Right atrium auricular region (tissue), 2 donors: ENCODE measurements around the gene UBR1. TPM values are rescaled to one million over a fixed set of nuclear protein-coding genes. Genes with fewer than 3 reads are reported as not detected.

ENCODE experiments used
- DNase-seq: peaks from one replicate; pipeline ENCODE4 v3.0.0-alpha.2; 2019; ENCODE audit warnings: low spot score
- H3K27ac ChIP-seq, 2 donors: fragments of 200-600 bp; sonication (generic); 1 replicate in 1 of 2; 2 replicates in 1 of 2; pipeline ENCODE4 v1.5.1; 2016 to 2019
- H3K27me3 ChIP-seq, 2 donors: fragments of 200-600 bp; sonication (generic); one replicate each; pipeline versions ENCODE4 v1.5.1 to v1.6.0; 2017 to 2019
- H3K36me3 ChIP-seq: fragments of 200-600 bp; sonication (generic); one replicate; pipeline ENCODE4 v1.5.1; 2016
- H3K4me1 ChIP-seq, 2 donors: fragments of 200-600 bp; sonication (generic); one replicate each; pipeline versions ENCODE4 v1.5.1 to v1.6.0; 2017 to 2019
- H3K4me3 ChIP-seq, 2 donors: fragments of 200-600 bp; sonication (generic); 1 replicate in 1 of 2; 2 replicates in 1 of 2; pipeline ENCODE4 v1.5.1; 2017 to 2019; ENCODE audit warnings: mild to moderate bottlenecking in 1 of 2, moderate library complexity in 1 of 2
- H3K9me3 ChIP-seq, 2 donors: fragments of 200-600 bp; sonication (generic); one replicate each; pipeline ENCODE4 v1.5.1; 2019
- total RNA-seq, 2 donors: library from RNA; depleted of rRNA; stranded (reverse); fragments of >200 nt; gene quantifications; one replicate each; pipeline ENCODE4 v1.1.0, GENCODE V29; 2016
- TF ChIP-seq, protein P1 (sequence below), 2 donors: fragments of 200-600 bp; sonication (generic); IDR thresholded peaks; one replicate each; pipeline ENCODE4 v1.5.1; 2019; ENCODE audit warnings: antibody characterized with exemption in 2 of 2

The UBR1 gene
- total RNA-seq, 2 donors from 2014 or later: 20.0 to 21.0 TPM

DNA sequence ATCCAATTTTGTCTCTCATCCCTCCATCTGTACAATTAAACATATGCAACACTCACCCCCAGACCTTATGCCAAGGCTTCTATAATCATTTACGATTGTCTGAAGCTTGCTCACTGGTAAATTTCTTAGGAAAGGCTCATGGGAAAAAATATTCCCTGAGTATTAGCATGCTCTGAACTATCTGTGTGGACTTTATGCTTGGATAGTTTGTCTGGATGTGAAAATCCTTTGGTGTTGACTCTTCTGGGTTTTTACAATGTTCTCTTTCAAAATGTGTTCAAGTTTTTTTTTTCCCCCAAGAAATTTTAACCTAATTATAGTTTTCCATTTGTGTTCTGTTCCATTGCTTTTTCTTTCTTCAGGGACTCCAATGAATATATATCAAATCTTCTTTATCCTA, 165.3 kb downstream of the UBR1 start:
- Histone ChIP-seq H3K27me3 (no peaks in the 10 kb centered on the region), H3K9me3 (no peaks in the 10 kb centered on the region), H3K36me3 (peaks cover 16% of the 10 kb centered on the region), H3K4me1 (no peaks in the 10 kb centered on the region), H3K4me3 (no peak overlapping the region), H3K27ac (no peak overlapping the region)
- TF ChIP-seq, protein P1, sequence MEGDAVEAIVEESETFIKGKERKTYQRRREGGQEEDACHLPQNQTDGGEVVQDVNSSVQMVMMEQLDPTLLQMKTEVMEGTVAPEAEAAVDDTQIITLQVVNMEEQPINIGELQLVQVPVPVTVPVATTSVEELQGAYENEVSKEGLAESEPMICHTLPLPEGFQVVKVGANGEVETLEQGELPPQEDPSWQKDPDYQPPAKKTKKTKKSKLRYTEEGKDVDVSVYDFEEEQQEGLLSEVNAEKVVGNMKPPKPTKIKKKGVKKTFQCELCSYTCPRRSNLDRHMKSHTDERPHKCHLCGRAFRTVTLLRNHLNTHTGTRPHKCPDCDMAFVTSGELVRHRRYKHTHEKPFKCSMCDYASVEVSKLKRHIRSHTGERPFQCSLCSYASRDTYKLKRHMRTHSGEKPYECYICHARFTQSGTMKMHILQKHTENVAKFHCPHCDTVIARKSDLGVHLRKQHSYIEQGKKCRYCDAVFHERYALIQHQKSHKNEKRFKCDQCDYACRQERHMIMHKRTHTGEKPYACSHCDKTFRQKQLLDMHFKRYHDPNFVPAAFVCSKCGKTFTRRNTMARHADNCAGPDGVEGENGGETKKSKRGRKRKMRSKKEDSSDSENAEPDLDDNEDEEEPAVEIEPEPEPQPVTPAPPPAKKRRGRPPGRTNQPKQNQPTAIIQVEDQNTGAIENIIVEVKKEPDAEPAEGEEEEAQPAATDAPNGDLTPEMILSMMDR (IDR thresholded peaks at IDR 0.05): no peak
- DNase-seq: no peak

DNA sequence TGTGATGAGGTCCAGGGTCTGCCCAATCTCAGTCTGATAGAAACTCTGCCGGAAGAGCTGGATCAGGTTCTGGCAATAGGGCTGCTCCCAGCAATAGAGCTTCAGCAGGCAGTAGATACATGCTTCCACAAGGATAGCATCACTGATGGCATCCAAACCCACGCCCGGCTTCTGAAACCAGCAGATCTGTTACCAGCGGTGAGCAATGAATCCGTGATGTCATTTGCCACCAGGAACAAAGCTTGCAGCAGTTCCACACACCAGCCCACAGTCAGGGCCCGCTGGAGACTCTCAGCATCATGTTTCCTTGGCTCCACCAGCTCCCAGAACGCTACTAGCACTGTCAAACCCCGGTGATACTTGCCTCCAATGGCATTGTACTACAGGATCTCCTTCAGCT, 166.0 kb downstream of the UBR1 start:
- H3K36me3 ChIP-seq: peaks cover 11% of the 10 kb centered on the region
- H3K4me1 ChIP-seq: no peaks in the 10 kb centered on the region
- no peaks in the 10 kb centered on the region for H3K9me3 ChIP-seq
- no peak overlapping the region for H3K27ac ChIP-seq
- H3K4me3 ChIP-seq: no peak overlapping the region
- TF ChIP-seq, protein P1 (IDR thresholded peaks at IDR 0.05): no peak
- H3K27me3 ChIP-seq: no peaks in the 10 kb centered on the region
- DNase-seq: no peak

DNA sequence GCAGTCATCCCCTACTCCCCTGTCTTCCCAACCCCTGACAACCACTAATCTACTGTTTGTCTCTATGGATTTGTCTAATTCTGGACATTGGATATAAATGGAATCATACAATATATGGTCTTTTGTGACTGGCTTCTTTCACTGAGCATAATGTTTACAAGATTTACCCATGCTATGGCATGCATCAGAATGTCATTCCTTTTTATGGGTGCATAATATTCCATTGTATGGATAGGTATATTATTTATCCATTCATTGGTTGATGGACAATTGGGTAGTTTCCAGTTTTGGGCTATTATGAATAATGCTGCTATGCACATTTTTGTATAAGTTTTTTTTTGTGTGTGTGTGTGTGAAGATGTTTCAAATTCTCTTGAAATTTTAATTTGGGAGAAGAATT, 168.7 kb downstream of the UBR1 start:
- Histone ChIP-seq H3K4me1 (no peaks in the 10 kb centered on the region), H3K27ac (no peak overlapping the region), H3K4me3 (no peak overlapping the region), H3K27me3 (no peaks in the 10 kb centered on the region), H3K36me3 (no peaks in the 10 kb centered on the region), H3K9me3 (no peaks in the 10 kb centered on the region)
- DNase-seq: no peak
- TF ChIP-seq, protein P1 (IDR thresholded peaks at IDR 0.05): no peak

DNA sequence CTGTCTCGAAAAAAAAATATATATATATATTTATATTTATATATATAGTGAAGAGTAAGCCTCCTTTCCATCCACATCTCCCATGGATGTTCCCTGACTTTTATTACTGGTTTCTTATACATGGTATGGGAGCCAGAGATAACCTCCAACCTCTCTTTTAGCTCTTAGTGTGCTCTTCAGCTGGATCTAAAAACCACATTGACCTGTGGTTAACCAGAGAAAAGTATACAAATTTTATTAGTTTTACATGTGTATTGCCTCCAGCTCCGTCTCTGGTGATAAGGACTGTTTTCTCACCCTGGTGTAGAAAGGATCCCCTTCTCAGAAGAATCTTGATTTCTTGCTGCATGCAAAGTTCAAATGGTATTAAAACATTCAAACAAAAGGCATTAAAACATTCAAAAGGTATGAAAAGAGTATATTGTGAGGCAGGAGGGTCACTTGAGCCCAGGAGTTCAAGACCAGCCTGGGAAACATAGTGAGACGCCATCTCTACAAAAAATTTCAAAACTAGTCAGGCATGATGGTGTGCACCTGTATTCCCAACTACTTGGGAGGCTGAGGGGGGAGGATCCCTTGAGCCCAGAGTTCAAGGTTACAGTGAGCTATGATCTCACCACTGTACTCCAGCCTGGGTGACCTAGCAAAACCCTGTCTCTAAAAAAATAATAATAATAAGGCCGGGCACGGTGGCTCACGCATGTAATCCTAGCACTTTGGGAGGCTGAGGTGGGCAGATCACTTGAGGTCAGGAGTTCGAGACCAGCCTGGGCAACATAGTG, 171.8 kb downstream of the UBR1 start:
- Histone ChIP-seq H3K9me3 (no peaks in the 10 kb centered on the region), H3K4me3 (no peak overlapping the region), H3K36me3 (no peaks in the 10 kb centered on the region), H3K27ac (no peak overlapping the region), H3K4me1 (no peaks in the 10 kb centered on the region), H3K27me3 (no peaks in the 10 kb centered on the region)
- TF ChIP-seq, protein P1 (IDR thresholded peaks at IDR 0.05): no peak
- no peak for DNase-seq

DNA sequence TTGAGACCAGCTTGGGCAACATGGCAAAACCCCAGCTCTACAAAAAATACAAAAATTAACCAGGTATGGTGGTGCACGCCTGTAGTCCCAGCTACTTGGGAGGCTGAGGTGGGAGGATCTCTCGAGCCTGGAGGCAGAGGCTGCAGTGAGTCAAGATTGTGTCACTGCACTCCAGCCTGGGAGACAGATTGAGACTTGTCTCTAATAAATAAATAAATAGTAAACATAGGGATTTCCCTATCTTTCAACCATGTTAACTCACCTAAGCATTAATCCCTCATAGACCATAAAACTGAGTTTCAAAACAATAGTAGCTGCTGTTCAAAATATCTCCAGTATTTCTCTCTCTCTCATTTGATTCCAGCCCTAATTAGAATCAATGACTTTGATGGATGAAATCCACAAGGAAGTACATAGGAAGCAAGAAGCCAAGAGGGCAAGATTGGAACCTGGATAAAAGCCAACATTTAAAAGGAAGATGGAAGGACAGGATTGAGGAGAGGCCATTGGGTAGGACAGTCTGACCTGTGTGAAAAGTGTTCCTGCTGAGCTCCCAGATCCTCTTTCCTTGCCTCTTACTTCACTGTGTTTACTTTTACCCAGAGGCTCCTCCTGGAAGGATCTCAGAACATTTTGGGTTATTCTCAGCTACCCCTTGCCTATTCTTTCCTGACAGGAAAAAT, 172.9 kb downstream of the UBR1 start:
- TF ChIP-seq, protein P1 (IDR thresholded peaks at IDR 0.05): no peak
- Histone ChIP-seq H3K4me1 (no peaks in the 10 kb centered on the region), H3K4me3 (no peak overlapping the region), H3K27ac (no peak overlapping the region), H3K36me3 (no peaks in the 10 kb centered on the region), H3K27me3 (no peaks in the 10 kb centered on the region), H3K9me3 (no peaks in the 10 kb centered on the region)
- DNase-seq: no peak
